Measurements from ENCODE around the gene CDH11.

The CDH11 gene

GRCh38 chr16:65126845-65127624, 5.2 kb upstream of the CDH11 start:
- no peaks in the 10 kb centered on the region for H3K36me3 ChIP-seq (ENCODE audit: control insufficient read depth in 4 of 4, insufficient read depth in 4 of 4, low read length in 3 of 4)
- CTCF ChIA-PET = no interaction called here
- POLR2A ChIA-PET = no interaction called here
- H3K27me3 ChIP-seq (replicated peaks in 2 of 5; ENCODE audit: control insufficient read depth in 4 of 5, insufficient read depth in 5 of 5, low read length in 4 of 5) = peaks cover 8 to 43% (median 26%) of the 10 kb centered on the region in 5 experiments
- H3K4me1 ChIP-seq (ENCODE audit: control extremely low read depth in 1 of 4, control insufficient read depth in 4 of 4, insufficient read depth in 4 of 4, low read length in 3 of 4) = peaks cover 0 to 11% (median 4%) of the 10 kb centered on the region in 4 experiments
- 100% methylated on average over 5 of the region's 6 CpGs for WGBS (ENCODE audit: insufficient coverage)
- no peak overlapping the region for H3K4me3 ChIP-seq (ENCODE audit: control insufficient read depth in 1 of 7, extremely low read depth in 1 of 7, insufficient read depth in 4 of 7, low read depth in 2 of 7, low read length in 6 of 7)
- DNase-seq = no peak
- H3K9me3 ChIP-seq (ENCODE audit: control extremely low read depth in 1 of 5, control insufficient read depth in 4 of 5, insufficient read depth in 2 of 5, low read depth in 1 of 5, low read length in 4 of 5) = no peaks in the 10 kb centered on the region
- H3K27ac ChIP-seq (ENCODE audit: insufficient read depth in 1 of 2, low read depth in 1 of 2, low read length in 2 of 2, poor library complexity in 1 of 2, severe bottlenecking in 2 of 2) = no peak overlapping the region

GRCh38 chr16:65125871-65126270, 4.0 kb upstream of the CDH11 start:
- H3K4me3 ChIP-seq (ENCODE audit: control insufficient read depth in 1 of 7, extremely low read depth in 1 of 7, insufficient read depth in 4 of 7, low read depth in 2 of 7, low read length in 6 of 7) = no peak overlapping the region
- no peak overlapping the region for H3K27ac ChIP-seq (ENCODE audit: insufficient read depth in 1 of 2, low read depth in 1 of 2, low read length in 2 of 2, poor library complexity in 1 of 2, severe bottlenecking in 2 of 2)
- peaks cover 0 to 16% (median 7%) of the 10 kb centered on the region in 4 experiments for H3K4me1 ChIP-seq (ENCODE audit: control extremely low read depth in 1 of 4, control insufficient read depth in 4 of 4, insufficient read depth in 4 of 4, low read length in 3 of 4)
- POLR2A ChIA-PET = no interaction called here
- CTCF ChIA-PET = no interaction called here
- H3K36me3 ChIP-seq (ENCODE audit: control insufficient read depth in 4 of 4, insufficient read depth in 4 of 4, low read length in 3 of 4) = no peaks in the 10 kb centered on the region
- 57% methylated on average over 5 of the region's 5 CpGs for WGBS (ENCODE audit: insufficient coverage)
- H3K27me3 ChIP-seq (replicated peaks in 2 of 5; ENCODE audit: control insufficient read depth in 4 of 5, insufficient read depth in 5 of 5, low read length in 4 of 5) = peaks cover 8 to 54% (median 30%) of the 10 kb centered on the region in 5 experiments
- no peaks in the 10 kb centered on the region for H3K9me3 ChIP-seq (ENCODE audit: control extremely low read depth in 1 of 5, control insufficient read depth in 4 of 5, insufficient read depth in 2 of 5, low read depth in 1 of 5, low read length in 4 of 5)
- peak in 2 of 3 donors; percentile 17 to 26 for DNase-seq

GRCh38 chr16:65125322-65125721, 3.5 kb upstream of the CDH11 start:
- H3K27ac ChIP-seq (ENCODE audit: insufficient read depth in 1 of 2, low read depth in 1 of 2, low read length in 2 of 2, poor library complexity in 1 of 2, severe bottlenecking in 2 of 2) = no peak overlapping the region
- peaks cover 8 to 60% (median 33%) of the 10 kb centered on the region in 5 experiments for H3K27me3 ChIP-seq (replicated peaks in 2 of 5; ENCODE audit: control insufficient read depth in 4 of 5, insufficient read depth in 5 of 5, low read length in 4 of 5)
- H3K9me3 ChIP-seq (ENCODE audit: control extremely low read depth in 1 of 5, control insufficient read depth in 4 of 5, insufficient read depth in 2 of 5, low read depth in 1 of 5, low read length in 4 of 5) = no peaks in the 10 kb centered on the region
- no peak overlapping the region for H3K4me3 ChIP-seq (ENCODE audit: control insufficient read depth in 1 of 7, extremely low read depth in 1 of 7, insufficient read depth in 4 of 7, low read depth in 2 of 7, low read length in 6 of 7)
- WGBS (ENCODE audit: insufficient coverage) = no CpG with 5 or more reads among the region's 2 CpGs
- no peaks in the 10 kb centered on the region for H3K36me3 ChIP-seq (ENCODE audit: control insufficient read depth in 4 of 4, insufficient read depth in 4 of 4, low read length in 3 of 4)
- DNase-seq = no peak
- CTCF ChIA-PET = no interaction called here
- POLR2A ChIA-PET = no interaction called here
- H3K4me1 ChIP-seq (ENCODE audit: control extremely low read depth in 1 of 4, control insufficient read depth in 4 of 4, insufficient read depth in 4 of 4, low read length in 3 of 4) = peaks cover 0 to 18% (median 9%) of the 10 kb centered on the region in 4 experiments

GRCh38 chr16:65124596-65124995, 2.7 kb upstream of the CDH11 start:
- no peak overlapping the region for H3K27ac ChIP-seq (ENCODE audit: insufficient read depth in 1 of 2, low read depth in 1 of 2, low read length in 2 of 2, poor library complexity in 1 of 2, severe bottlenecking in 2 of 2)
- CTCF ChIA-PET = no interaction called here
- WGBS (ENCODE audit: insufficient coverage) = 50% methylated on average over 1 of the region's 2 CpGs

GRCh38 chr16:65124212-65124548, 2.3 kb upstream of the CDH11 start:
- Histone ChIP-seq H3K4me3 (ENCODE audit: control insufficient read depth in 1 of 7, extremely low read depth in 1 of 7, insufficient read depth in 4 of 7, low read depth in 2 of 7, low read length in 6 of 7) (no peak overlapping the region), H3K27ac (ENCODE audit: insufficient read depth in 1 of 2, low read depth in 1 of 2, low read length in 2 of 2, poor library complexity in 1 of 2, severe bottlenecking in 2 of 2) (no peak overlapping the region), H3K36me3 (ENCODE audit: control insufficient read depth in 4 of 4, insufficient read depth in 4 of 4, low read length in 3 of 4) (no peaks in the 10 kb centered on the region), H3K4me1 (ENCODE audit: control extremely low read depth in 1 of 4, control insufficient read depth in 4 of 4, insufficient read depth in 4 of 4, low read length in 3 of 4) (peaks cover 0 to 18% (median 9%) of the 10 kb centered on the region in 4 experiments), H3K9me3 (ENCODE audit: control extremely low read depth in 1 of 5, control insufficient read depth in 4 of 5, insufficient read depth in 2 of 5, low read depth in 1 of 5, low read length in 4 of 5) (no peaks in the 10 kb centered on the region), H3K27me3 (replicated peaks in 2 of 5; ENCODE audit: control insufficient read depth in 4 of 5, insufficient read depth in 5 of 5, low read length in 4 of 5) (peaks cover 8 to 71% (median 38%) of the 10 kb centered on the region in 5 experiments)
- ChIA-PET POLR2A (no interaction called here), CTCF (no interaction called here)
- DNase-seq = no peak
- 82% methylated on average over 1 of the region's 7 CpGs for WGBS (ENCODE audit: insufficient coverage)

More at GRCh38 chr16:65124596-65124995, 2.7 kb upstream of the CDH11 start:
- H3K4me1 ChIP-seq (ENCODE audit: control extremely low read depth in 1 of 4, control insufficient read depth in 4 of 4, insufficient read depth in 4 of 4, low read length in 3 of 4) = peaks cover 0 to 18% (median 9%) of the 10 kb centered on the region in 4 experiments
- H3K4me3 ChIP-seq (ENCODE audit: control insufficient read depth in 1 of 7, extremely low read depth in 1 of 7, insufficient read depth in 4 of 7, low read depth in 2 of 7, low read length in 6 of 7) = no peak overlapping the region
- no peak for DNase-seq
- POLR2A ChIA-PET = no interaction called here
- no peaks in the 10 kb centered on the region for H3K9me3 ChIP-seq (ENCODE audit: control extremely low read depth in 1 of 5, control insufficient read depth in 4 of 5, insufficient read depth in 2 of 5, low read depth in 1 of 5, low read length in 4 of 5)
- H3K36me3 ChIP-seq (ENCODE audit: control insufficient read depth in 4 of 4, insufficient read depth in 4 of 4, low read length in 3 of 4) = no peaks in the 10 kb centered on the region
- peaks cover 8 to 67% (median 38%) of the 10 kb centered on the region in 5 experiments for H3K27me3 ChIP-seq (replicated peaks in 2 of 5; ENCODE audit: control insufficient read depth in 4 of 5, insufficient read depth in 5 of 5, low read length in 4 of 5)

GRCh38 chr16:65123396-65124211, 1.7 kb upstream of the CDH11 start:
- H3K9me3 ChIP-seq (ENCODE audit: control extremely low read depth in 1 of 5, control insufficient read depth in 4 of 5, insufficient read depth in 2 of 5, low read depth in 1 of 5, low read length in 4 of 5) = no peaks in the 10 kb centered on the region
- peak overlapping the region in 1 of 7 experiments; percentile 39 for H3K4me3 ChIP-seq (ENCODE audit: control insufficient read depth in 1 of 7, extremely low read depth in 1 of 7, insufficient read depth in 4 of 7, low read depth in 2 of 7, low read length in 6 of 7)
- POLR2A ChIA-PET = no interaction called here
- WGBS (ENCODE audit: insufficient coverage) = 2% methylated on average over 46 of the region's 51 CpGs
- H3K27ac ChIP-seq (ENCODE audit: insufficient read depth in 1 of 2, low read depth in 1 of 2, low read length in 2 of 2, poor library complexity in 1 of 2, severe bottlenecking in 2 of 2) = no peak overlapping the region
- no peaks in the 10 kb centered on the region for H3K36me3 ChIP-seq (ENCODE audit: control insufficient read depth in 4 of 4, insufficient read depth in 4 of 4, low read length in 3 of 4)
- H3K27me3 ChIP-seq (replicated peaks in 2 of 5; ENCODE audit: control insufficient read depth in 4 of 5, insufficient read depth in 5 of 5, low read length in 4 of 5) = peaks cover 10 to 77% (median 42%) of the 10 kb centered on the region in 5 experiments
- CTCF ChIA-PET = no interaction called here
- DNase-seq = no peak
- H3K4me1 ChIP-seq (ENCODE audit: control extremely low read depth in 1 of 4, control insufficient read depth in 4 of 4, insufficient read depth in 4 of 4, low read length in 3 of 4) = peaks cover 0 to 18% (median 9%) of the 10 kb centered on the region in 4 experiments

Measured in common myeloid progenitor, CD34-positive (primary cell).